Hepatocyte (in vitro differentiated cells): ENCODE results near the gene BAG1. TPM values are rescaled to one million over a fixed set of nuclear protein-coding genes. Genes with fewer than 3 reads are reported as not detected.

Experiments
- DNase-seq: peaks from one replicate; pipeline ENCODE4 v3.0.0-alpha.2; 2016; ENCODE audit warnings: low spot score
- H2AFZ ChIP-seq: fragments of 200-600 bp; sonication (generic); 2 replicates; pipeline ENCODE4 v1.6.0; 2016; ENCODE audit warnings: antibody characterized with exemption, mild to moderate bottlenecking
- H3K27ac ChIP-seq: fragments of 200-600 bp; sonication (generic); 2 replicates; pipeline ENCODE4 v1.5.1; 2016; ENCODE audit warnings: mild to moderate bottlenecking
- H3K27me3 ChIP-seq: fragments of 200-600 bp; sonication (generic); 2 replicates; pipeline ENCODE4 v1.6.1; 2016
- H3K36me3 ChIP-seq: fragments of 200-600 bp; sonication (generic); replicated peaks from 2 replicates; pipeline ENCODE4 v1.5.1; 2016; ENCODE audit warnings: low read depth; ENCODE audit not compliant: insufficient read depth
- H3K4me1 ChIP-seq: fragments of 200-600 bp; sonication (generic); 2 replicates; pipeline ENCODE4 v1.5.1; 2016; ENCODE audit warnings: mild to moderate bottlenecking, moderate library complexity; ENCODE audit not compliant: insufficient read depth
- H3K4me2 ChIP-seq: fragments of 200-600 bp; sonication (generic); 2 replicates; pipeline ENCODE4 v1.6.0; 2016
- H3K4me3 ChIP-seq: fragments of 200-600 bp; sonication (generic); 2 replicates; pipeline ENCODE4 v1.5.1; 2016; ENCODE audit warnings: mild to moderate bottlenecking
- H3K79me2 ChIP-seq: fragments of 200-600 bp; sonication (generic); 2 replicates; pipeline ENCODE4 v1.6.0; 2017; ENCODE audit warnings: mild to moderate bottlenecking
- H3K9me2 ChIP-seq: fragments of 200-600 bp; sonication (generic); replicated peaks from 2 replicates; pipeline ENCODE4 v1.6.0; 2017; ENCODE audit warnings: mild to moderate bottlenecking; ENCODE audit not compliant: insufficient read depth
- H3K9me3 ChIP-seq: fragments of 200-600 bp; sonication (generic); 2 replicates; pipeline ENCODE4 v1.5.1; 2016; ENCODE audit warnings: low read depth, mild to moderate bottlenecking
- H4K20me1 ChIP-seq: fragments of 200-600 bp; sonication (generic); 2 replicates; pipeline ENCODE4 v1.6.0; 2016; ENCODE audit warnings: mild to moderate bottlenecking; ENCODE audit not compliant: insufficient read depth, poor library complexity, severe bottlenecking
- CTCF ChIP-seq: fragments of 200-600 bp; sonication (generic); IDR thresholded peaks from 2 replicates; pipeline ENCODE4 v1.5.1; 2016; ENCODE audit warnings: antibody characterized with exemption, mild to moderate bottlenecking; ENCODE audit not compliant: poor library complexity
- EZH2 ChIP-seq: fragments of 200-600 bp; sonication (generic); IDR thresholded peaks from 2 replicates; pipeline ENCODE4 v1.6.1; 2016; ENCODE audit warnings: antibody characterized with exemption, mild to moderate bottlenecking, borderline replicate concordance
- EZH2phosphoT487 ChIP-seq: fragments of 200-600 bp; sonication (generic); IDR thresholded peaks from one replicate; pipeline ENCODE4 v1.6.1; 2018; ENCODE audit warnings: antibody characterized with exemption, mild to moderate bottlenecking, low read depth, moderate library complexity; ENCODE audit not compliant: unreplicated experiment, severe bottlenecking
- WGBS: methylation state at CpG from one replicate; pipeline ENCODE4 v1.1.6; 2016; ENCODE audit warnings: low lambda C conversion rate; ENCODE audit errors: missing lambda C conversion rate; 5-methylcytosine and 5-hydroxymethylcytosine counted together
- polyA plus RNA-seq: library from polyadenylated mRNA; unstranded; fragments of >200 nt; fragmentation: Nextera tagmentation; extraction: Ambion mirVana; gene quantifications from 2 replicates; pipeline ENCODE4 v1.2.1, GENCODE V29; 2016
- total RNA-seq: library from RNA; depleted of rRNA; stranded (reverse); fragments of >200 nt; gene quantifications from 2 replicates; pipeline ENCODE4 v1.2.3, GENCODE V29; 2014

BAG1 gene
- total and polyA plus RNA-seq, 2 experiments from 2014 or later: 78.5 to 103 TPM

- Histone ChIP-seq H4K20me1 (no peaks in the 10 kb centered on the region), H3K27ac (no peak overlapping the region), H2AFZ (no peak overlapping the region), H3K9me3 (no peaks in the 10 kb centered on the region), H3K9me2 (no peaks in the 10 kb centered on the region), H3K4me1 (peaks cover 9% of the 10 kb centered on the region), H3K27me3 (no peaks in the 10 kb centered on the region), H3K4me2 (no peak overlapping the region), H3K36me3 (no peaks in the 10 kb centered on the region), H3K79me2 (no peaks in the 10 kb centered on the region), H3K4me3 (no peak overlapping the region)
- WGBS: 88% methylated on average over 6 of the region's 6 CpGs
- TF ChIP-seq EZH2: no peak
- TF ChIP-seq CTCF: no peak
- TF ChIP-seq EZH2phosphoT487: no peak
- DNase-seq: no peak
Observed at GRCh38 chr9:33242609-33243134, 21.8 kb downstream of the BAG1 start.

DNA sequence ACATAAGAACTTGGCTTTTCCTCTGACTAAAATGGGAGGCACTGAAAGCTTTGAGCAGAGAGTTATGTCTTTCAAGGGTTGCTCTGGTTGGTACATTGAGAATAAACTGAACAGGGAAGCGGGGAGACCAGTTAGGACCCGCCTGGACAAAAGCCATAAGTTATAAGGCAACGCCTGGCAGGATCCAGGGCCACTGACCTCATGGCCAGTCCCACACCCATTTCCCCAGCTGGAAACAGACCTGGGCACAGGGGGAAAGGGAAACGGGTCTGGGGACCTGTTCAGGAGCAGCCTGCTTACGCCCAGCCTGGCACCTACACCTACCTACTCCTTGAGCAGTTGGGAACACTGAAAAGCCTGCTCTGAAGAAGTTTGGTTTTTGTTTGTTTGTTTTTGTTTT is 23.2 kb downstream of the BAG1 start:
- H3K79me2 ChIP-seq: no peaks in the 10 kb centered on the region
- TF ChIP-seq EZH2: no peak
- no peak for TF ChIP-seq CTCF
- TF ChIP-seq EZH2phosphoT487: no peak
- H3K36me3 ChIP-seq: no peaks in the 10 kb centered on the region
- H3K4me2 ChIP-seq: no peak overlapping the region
- 92% methylated on average over 5 of the region's 5 CpGs for WGBS
- no peak overlapping the region for H2AFZ ChIP-seq
- H4K20me1 ChIP-seq: no peaks in the 10 kb centered on the region
- no peaks in the 10 kb centered on the region for H3K9me2 ChIP-seq
- H3K4me1 ChIP-seq: peaks cover 9% of the 10 kb centered on the region
- DNase-seq: no peak
- no peaks in the 10 kb centered on the region for H3K9me3 ChIP-seq
- no peaks in the 10 kb centered on the region for H3K27me3 ChIP-seq
- H3K27ac ChIP-seq: no peak overlapping the region
- no peak overlapping the region for H3K4me3 ChIP-seq

DNA sequence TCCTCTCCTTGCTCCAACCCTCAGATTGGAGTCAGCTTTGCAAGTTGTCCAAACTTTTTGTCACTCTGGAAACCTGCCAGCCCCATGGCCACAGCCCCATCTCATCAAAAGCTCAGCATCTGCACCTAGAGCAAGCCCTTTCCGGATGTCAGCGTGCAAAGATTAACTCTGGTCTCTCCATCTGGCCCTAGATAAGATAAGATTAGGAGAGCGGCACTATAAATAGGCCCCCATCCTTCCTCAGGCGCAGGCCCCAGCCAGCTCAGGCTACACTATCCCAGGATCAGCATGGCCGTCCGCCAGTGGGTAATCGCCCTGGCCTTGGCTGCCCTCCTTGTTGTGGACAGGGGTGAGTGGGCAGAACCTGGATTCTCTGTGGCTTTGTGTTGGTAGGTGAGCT is 24.6 kb downstream of the BAG1 start, which contains the start of gene SPINK4:
TSS of gene SPINK4 (plus strand) at position 247 of the 400 bp plus-strand sequence. CDS start at position 289, 42 bp downstream.
- no peak within 1 kb of the TSS for H2AFZ ChIP-seq
- no peak within 1 kb of the TSS for H3K27ac ChIP-seq
- no peak within 1 kb of the TSS for H3K4me3 ChIP-seq

More for the DNA sequence above, 24.6 kb downstream of the BAG1 start, which contains the start of gene SPINK4:
- Histone ChIP-seq H3K4me1 (peaks cover 9% of the 10 kb centered on the region), H3K9me3 (no peaks in the 10 kb centered on the region), H3K36me3 (no peaks in the 10 kb centered on the region), H3K9me2 (no peaks in the 10 kb centered on the region), H3K79me2 (no peaks in the 10 kb centered on the region), H3K27me3 (no peaks in the 10 kb centered on the region), H3K4me2 (no peak within 1 kb of the TSS), H4K20me1 (no peaks in the 10 kb centered on the region)
- DNase-seq: peak; percentile 43
- WGBS: 26% methylated on average over 7 of the region's 7 CpGs
- TF ChIP-seq EZH2phosphoT487: no peak
- no peak for TF ChIP-seq EZH2
- TF ChIP-seq CTCF: no peak
